Omental fat pad (tissue), 4 donors: Measurements from ENCODE around the gene GALNT5. TPM values are rescaled to one million over a fixed set of nuclear protein-coding genes. Genes with fewer than 3 reads are reported as not detected.

Experiments used
- ATAC-seq: fragments of 150-250 bp; one replicate; pipeline ENCODE4 v1.9.1; 2016; ENCODE audit warnings: mild to moderate bottlenecking, moderate library complexity; ENCODE audit not compliant: low FRiP score
- DNase-seq: peaks from one replicate; pipeline ENCODE4 v3.0.0-alpha.2; 2019; ENCODE audit warnings: low spot score
- total RNA-seq, 4 donors: library from RNA; depleted of rRNA; stranded (reverse); fragments of >200 nt; gene quantifications; one replicate each; pipeline ENCODE4 v1.1.0, GENCODE V29; 2016
- TF ChIP-seq, protein P1 (sequence below), 3 donors: fragments of 450-650 bp; IDR thresholded peaks; one replicate each; pipeline ENCODE4 v1.5.1; 2016 to 2017; ENCODE audit warnings: antibody characterized with exemption in 3 of 3, mild to moderate bottlenecking in 3 of 3, moderate library complexity in 2 of 3

GALNT5 gene
- total RNA-seq, 4 donors from 2014 or later = 0.06 to 0.16 (median 0.09) TPM; not detected in 1

DNA sequence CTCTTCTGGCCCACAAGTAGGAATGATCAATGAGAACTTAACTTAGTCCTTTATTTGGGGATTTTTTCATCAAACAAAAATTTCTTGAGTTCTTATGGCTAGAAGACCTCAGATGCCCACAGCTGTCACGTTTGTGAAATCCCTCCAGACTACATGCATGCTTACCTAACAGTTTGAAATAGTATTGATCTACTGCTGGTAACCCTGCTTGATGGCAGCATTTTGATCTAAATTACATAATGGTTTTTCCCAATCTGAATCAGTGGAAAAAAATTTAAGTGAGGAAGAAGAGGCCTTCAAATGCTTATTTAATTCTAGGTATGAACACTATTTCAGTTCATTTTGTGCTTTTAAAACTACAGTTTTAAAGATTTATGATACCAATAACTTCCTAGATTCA, 54.2 kb downstream of the GALNT5 start:
- DNase-seq = no peak
- TF ChIP-seq, protein P1, sequence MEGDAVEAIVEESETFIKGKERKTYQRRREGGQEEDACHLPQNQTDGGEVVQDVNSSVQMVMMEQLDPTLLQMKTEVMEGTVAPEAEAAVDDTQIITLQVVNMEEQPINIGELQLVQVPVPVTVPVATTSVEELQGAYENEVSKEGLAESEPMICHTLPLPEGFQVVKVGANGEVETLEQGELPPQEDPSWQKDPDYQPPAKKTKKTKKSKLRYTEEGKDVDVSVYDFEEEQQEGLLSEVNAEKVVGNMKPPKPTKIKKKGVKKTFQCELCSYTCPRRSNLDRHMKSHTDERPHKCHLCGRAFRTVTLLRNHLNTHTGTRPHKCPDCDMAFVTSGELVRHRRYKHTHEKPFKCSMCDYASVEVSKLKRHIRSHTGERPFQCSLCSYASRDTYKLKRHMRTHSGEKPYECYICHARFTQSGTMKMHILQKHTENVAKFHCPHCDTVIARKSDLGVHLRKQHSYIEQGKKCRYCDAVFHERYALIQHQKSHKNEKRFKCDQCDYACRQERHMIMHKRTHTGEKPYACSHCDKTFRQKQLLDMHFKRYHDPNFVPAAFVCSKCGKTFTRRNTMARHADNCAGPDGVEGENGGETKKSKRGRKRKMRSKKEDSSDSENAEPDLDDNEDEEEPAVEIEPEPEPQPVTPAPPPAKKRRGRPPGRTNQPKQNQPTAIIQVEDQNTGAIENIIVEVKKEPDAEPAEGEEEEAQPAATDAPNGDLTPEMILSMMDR (IDR thresholded peaks at IDR 0.05) = no peak

DNA sequence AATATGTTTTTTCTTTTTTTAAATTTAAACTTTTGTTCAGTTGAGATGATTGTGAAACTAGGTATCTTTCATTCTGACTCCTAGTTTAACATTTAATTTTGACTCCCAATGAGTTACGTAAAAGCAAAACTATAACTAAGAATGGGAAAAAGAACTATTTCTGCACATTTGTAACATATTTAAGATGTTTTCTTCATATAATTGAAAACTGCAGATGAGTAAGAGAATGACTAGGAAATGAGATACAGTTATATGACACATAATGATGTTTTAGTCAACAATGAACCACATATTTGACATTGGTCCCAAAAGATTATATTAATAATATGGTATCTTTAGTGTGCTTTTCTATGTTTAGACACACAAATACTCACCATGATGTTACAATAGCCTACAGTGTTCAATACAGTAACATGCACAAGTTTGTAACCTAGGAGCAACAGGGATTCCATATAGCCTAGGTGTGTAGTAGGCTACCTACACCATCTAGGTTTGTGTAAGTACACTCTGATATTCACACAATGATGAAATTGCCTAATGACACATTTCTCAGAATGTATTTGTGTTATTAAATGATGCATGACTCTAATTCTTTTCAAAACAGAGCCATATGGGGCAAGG, 55.5 kb downstream of the GALNT5 start:
- ATAC-seq (no peak), DNase-seq (no peak)
- TF ChIP-seq, protein P1 (IDR thresholded peaks at IDR 0.05) = no peak

More for the DNA sequence above, 54.2 kb downstream of the GALNT5 start:
- no peak for ATAC-seq

DNA sequence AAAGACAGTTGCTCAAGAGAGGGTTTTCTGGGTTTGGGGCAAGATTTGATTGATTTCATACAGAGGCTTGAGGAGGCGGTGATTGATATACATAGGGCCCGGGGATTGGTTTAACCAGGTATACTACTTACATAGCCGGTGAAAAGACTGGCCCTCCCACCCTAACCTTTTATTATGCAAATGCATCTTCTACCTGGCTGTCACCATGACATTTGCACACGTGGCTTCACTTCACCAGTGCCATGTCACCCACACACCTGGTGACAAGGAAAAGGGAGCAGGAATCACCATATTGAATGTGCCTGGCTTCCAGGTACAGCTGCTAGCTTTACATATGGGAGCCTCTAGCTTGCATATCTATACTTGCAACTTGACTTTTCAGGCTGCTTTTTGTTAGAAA, 58.4 kb downstream of the GALNT5 start:
- TF ChIP-seq, protein P1 (IDR thresholded peaks at IDR 0.05) = no peak
- DNase-seq = no peak

DNA sequence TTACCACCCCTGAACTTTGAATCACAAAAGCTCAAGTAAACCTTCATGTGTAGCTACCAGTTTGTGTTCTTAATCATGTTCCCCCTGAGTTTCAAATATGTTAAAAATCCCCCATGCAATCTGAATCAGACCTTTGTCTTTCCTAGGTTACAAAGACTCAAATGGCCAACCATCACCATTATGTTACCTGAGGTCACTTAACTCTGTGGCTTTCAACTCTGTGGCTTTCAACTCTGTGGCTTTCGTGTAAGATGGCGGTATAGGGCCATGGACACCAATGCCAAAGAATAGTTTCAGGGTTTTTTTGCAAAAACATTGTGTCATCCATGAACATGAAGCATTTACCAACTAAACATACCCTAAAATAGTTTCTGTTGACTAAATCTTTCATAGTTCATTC, 61.4 kb downstream of the GALNT5 start:
- TF ChIP-seq, protein P1 (IDR thresholded peaks at IDR 0.05) = no peak
- no peak for DNase-seq
- no peak for ATAC-seq

More for the DNA sequence above, 58.4 kb downstream of the GALNT5 start:
- no peak for ATAC-seq

DNA sequence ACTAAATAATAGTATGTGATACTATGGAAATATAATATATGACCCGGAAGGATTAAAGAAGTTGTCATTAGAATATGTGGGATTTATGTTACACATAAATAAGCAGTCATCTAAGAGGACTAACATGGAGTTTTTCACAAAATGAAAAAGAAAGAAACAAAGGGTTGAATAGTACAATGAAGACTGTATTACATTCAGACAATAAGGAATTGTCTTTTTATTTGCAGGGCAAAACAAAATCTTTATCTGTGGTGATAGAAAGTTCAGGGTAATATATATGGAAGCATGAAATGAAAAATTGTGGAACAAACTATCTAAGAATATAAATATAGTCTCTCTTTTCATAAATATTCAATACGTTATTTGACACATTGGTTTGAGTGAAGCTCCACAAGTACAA, 62.3 kb downstream of the GALNT5 start:
- DNase-seq (no peak), ATAC-seq (no peak)
- TF ChIP-seq, protein P1 (IDR thresholded peaks at IDR 0.05) = no peak

DNA sequence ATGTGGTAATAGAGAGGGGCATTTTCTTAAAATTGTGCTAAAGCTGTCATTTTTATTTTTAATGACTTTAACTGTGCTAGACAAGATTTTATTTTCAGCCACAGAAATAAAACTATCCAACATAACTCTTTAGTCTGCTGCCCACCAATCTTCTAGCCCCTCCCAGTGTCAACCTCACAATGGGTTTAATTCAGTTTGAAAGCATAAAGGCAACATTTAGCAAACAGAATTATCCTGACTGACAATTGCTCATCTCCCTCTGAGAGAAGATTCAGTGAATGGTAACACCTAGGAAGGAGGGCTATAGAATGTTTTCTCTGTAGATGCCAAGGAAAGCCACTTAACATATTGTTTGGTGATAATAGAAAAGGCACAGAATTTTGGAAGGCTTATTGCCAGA, 62.9 kb downstream of the GALNT5 start:
- DNase-seq = no peak
- TF ChIP-seq, protein P1 (IDR thresholded peaks at IDR 0.05) = no peak
- ATAC-seq = no peak

DNA sequence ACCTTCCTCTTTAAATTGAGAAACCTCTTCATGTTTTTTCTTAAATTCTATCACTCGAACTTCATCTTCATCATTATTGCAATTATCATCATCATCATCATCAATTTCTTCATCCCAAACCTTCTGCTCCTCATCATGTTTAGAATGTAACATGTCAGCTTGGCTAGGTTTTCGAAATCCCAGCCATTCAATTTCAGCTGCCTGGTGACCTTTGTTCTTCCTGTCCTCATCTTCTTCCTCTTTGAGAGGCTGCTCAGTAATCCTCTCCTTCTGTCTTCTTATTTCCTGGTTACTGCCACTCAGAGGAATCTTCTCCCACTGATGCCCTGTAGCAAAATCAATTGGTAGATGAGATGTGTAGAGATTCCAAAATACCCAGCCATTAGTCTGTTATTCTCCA, 64.0 kb downstream of the GALNT5 start:
- TF ChIP-seq, protein P1 (IDR thresholded peaks at IDR 0.05) = no peak
- no peak for ATAC-seq
- DNase-seq = no peak
